CD1c-positive myeloid dendritic cell (primary cell): Measurements from ENCODE around the gene GRIN2C.

Experiments used
- DNase-seq: peaks from one replicate; pipeline ENCODE4 v3.0.0-alpha.2; 2016; ENCODE audit errors: extremely low spot score

Gene GRIN2C

DNA sequence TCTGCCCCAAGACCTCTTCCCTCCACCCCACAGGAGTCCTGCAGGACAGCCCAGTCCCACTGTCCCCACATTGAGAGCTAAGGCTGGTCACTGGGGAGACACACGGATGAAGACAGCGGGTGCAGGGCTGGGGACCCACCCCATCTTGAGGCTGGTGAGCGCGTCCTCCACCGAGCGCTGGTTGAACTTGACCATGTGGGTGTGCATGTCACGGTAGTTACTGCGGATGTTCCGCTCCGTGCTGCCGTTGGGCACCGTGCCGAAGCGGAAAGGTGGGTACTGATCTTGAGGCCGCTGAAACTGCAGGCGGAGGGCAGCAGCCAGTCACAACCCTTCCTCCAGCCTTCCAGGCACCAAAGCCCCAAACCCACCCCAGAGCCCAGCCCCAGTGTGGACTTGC lies 13.1 kb downstream of the GRIN2C start:
- no peak for DNase-seq

DNA sequence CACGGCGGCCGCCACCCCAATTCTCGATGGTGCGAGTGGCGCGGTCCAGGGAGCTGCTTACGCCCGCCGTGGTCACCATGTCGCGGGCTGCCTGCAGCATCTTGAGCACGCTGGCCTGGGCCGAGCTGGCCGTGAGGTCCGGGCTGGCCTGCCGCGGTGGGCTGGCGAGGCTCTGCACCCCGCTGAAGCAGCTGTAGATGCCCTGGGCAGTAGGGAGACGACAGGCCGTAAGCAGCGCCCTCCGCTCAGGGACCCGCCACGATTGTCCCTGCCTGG lies 16.4 kb downstream of the GRIN2C start:
- DNase-seq, result no peak

- peak; percentile 67 for DNase-seq
Observed at GRCh38 chr17:74842599-74843351, 16.9 kb downstream of the GRIN2C start.

DNA sequence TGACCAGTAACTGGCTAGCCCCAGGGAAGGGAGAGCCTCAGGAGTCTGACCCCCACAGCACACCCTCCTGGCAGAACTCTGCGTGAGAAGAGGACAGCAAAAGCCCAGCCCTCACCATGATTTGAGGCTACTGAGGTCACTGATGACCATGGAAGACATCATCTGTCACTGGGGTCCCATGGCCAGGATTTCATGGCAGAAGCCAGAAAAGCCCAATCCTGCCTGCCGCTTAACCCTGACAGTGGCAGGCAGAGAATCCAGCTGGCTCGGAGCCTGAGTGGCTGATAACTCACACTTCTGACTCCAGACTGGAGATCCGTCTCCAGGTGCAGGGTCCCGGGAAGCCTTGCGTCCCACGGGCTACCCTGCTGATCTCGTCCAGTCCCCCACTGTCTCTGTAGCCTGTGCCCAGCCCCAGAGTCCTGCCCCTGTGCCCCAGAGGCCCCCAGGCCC lies 17.5 kb downstream of the GRIN2C start:
- no peak for DNase-seq

DNA sequence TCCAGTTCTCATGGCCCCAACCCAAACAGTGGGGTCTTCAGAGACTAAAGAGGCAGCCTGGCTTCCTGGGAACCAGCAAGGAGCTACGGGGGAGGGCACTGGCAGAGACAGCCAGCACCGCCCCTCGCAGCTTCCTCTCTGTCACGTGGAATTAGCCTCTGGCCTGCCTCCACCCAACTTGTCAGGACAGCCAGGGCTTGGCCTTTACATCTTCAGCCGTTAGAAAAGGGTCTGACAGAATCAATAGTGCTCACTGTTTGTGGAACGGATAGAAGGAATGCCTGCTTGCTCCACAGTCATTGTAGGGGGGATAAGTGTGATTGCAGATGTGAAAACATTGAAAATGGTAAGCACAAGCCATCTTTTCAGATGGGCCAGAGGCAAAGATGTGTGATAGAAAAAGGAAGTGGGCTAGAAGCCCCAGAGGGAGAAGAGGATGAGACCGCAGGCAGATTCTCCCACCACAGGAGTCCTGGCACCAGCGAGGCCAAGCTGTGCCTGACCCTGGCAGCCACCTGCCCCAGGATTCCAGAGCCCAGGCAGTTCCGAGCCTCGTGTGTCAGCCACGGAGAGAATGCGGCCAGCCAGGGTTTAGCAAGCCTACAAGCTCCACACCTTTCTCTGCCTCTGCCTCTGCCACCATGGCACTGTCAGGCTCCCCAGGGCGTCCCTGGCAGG lies 18.6 kb downstream of the GRIN2C start:
- DNase-seq, result peak; percentile 72

- no peak for DNase-seq
Observed at GRCh38 chr17:74839990-74840852, 19.5 kb downstream of the GRIN2C start.

GRCh38 chr17:74838274-74838673 lies 21.4 kb downstream of the GRIN2C start:
- no peak for DNase-seq

- DNase-seq, result no peak
Observed at GRCh38 chr17:74836691-74837467, 22.8 kb downstream of the GRIN2C start.

GRCh38 chr17:74836191-74836590 lies 23.5 kb downstream of the GRIN2C start:
- DNase-seq, result no peak

DNA sequence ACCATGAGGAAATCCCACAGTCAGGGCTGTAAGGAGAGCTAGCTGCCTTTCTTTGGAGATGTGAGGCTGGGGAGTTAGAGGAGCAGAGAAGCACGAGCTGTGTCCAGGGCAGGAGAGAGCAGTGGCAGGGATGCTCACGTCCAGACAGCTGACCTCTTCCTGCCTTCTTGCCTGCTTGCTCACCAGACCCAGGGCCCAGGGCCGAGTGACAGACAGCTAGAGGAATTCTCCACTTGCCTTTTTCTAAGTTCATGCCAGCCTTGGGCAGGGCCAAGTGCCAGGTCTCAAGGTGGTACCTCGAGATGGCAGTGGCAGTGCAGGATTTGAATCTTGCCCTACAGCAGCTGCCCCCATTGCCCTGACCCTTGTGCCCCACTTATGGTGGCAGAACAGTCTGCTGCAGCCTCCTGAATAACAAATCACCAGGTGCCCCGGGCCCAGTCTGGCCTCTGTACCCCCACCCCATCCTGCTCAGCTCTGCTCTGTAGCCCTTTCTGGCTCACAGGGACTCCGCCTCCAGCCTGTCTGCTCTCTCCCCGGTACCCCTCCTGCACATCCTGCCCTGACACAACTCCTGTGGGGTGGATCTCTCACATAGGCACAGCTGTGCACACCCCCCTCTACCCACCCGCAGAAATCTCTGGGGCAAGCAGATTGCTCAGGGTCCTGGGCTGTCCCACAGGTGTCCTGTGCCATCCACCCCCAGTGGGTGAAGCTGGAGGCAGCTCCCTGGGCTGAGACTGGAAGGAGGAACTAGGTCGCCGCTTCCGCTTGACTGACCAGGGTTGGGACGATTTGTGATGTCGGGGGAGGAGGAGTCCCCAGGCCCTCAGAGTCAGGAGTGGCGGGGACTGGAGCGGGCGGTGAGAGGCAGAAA lies 25.9 kb downstream of the GRIN2C start:
- DNase-seq, result peak; percentile 55

DNA sequence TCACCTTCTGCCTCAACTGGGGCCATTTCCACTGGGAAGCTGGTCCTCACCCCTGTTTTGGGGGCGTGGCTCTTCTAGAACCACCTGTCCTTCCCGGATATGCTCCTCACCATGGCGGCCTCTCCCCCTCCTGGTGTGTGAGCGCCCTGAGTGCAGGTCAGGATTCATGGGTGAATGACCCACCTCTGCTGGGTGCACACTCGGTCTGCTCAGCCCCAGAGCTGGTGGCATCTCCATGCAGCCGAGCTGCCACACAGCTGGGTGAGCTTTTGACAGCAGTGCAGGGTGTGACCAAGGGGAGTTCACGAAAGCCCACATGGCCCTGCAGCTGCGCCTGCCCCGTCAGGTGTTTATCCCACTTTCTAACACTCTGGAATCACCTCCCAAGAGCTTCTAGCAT lies 27.3 kb downstream of the GRIN2C start:
- DNase-seq, result no peak

DNA sequence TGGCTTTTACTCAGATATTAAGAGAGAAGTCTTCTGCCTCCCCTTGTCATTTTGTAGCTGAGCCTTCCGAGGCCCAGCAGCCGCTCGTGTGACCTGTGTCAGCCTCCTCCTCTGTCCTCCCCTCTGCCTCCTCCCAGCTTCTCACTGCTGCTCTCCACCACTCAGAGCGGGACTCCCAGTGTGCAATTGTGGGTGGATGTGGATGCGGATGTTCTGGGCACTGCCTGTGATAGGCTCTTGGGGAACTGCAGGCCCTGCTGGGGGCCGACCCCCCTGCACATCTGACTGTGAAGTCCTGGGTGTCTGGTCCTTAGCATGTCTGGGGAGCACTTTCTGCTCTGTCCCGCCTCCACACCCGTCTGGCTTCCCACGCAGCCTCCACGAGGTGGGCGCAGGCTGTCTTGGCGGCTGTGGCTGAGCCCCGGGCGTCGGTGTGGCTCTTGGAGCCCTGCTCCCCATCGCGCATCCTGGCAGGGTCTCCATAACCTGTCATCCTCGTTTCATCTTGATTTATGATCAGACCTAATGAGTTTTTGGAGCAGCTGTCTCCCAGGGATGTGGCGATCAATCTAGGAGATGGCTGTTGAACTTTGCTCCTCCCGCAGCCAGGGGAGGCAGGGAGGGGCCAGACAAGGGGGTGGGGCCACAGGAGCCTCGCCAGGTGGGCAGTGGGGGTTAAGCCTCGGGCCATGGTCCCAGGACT lies 28.1 kb downstream of the GRIN2C start:
- no peak for DNase-seq

DNA sequence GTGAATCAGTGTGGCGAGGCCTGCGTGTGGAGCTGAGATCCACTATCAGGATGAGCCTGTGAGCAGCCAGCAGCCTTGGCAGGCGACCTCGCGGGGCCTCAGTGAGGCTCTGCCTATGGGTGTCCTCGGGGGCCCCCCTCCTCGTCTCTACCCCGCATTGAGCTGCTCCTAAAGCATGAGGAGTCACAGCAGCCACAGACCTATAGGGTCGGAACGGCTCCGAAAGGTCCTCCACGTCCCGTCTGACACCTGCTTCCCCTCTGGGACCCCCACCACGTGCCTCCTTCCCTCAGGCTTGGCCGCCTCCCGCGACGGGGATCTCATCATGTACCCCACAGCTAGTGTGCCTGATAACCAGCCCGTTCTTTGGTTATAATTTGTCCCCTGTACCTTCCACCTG lies 28.8 kb downstream of the GRIN2C start:
- no peak for DNase-seq

- no peak for DNase-seq
Observed at GRCh38 chr17:74827800-74828199, 31.9 kb downstream of the GRIN2C start.

GRCh38 chr17:74825952-74826719 lies 33.5 kb downstream of the GRIN2C start:
- DNase-seq, result no peak

GRCh38 chr17:74824961-74825627 lies 34.6 kb downstream of the GRIN2C start:
- DNase-seq, result no peak

GRCh38 chr17:74822939-74823367 lies 36.7 kb downstream of the GRIN2C start:
- DNase-seq, result no peak

- no peak for DNase-seq
Observed at GRCh38 chr17:74822335-74822938, 37.2 kb downstream of the GRIN2C start.
